ENCODE results near the gene ADARB2. TPM values are rescaled to one million over a fixed set of nuclear protein-coding genes. Genes with fewer than 3 reads are reported as not detected.
"Not testable (repeated sequence)": the region's sequence is repeated elsewhere in the genome, so short reads cannot be mapped to it uniquely, and the experiment has no call there.

Gene ADARB2
- total and polyA plus RNA-seq, 11 donors, result 0.07 to 1.2 (median 0.28) TPM; not detected in 4

- H3K36me3 ChIP-seq, result no peaks in the 10 kb centered on the region
- ATAC-seq (no peak), DNase-seq (no peak)
- no peaks in the 10 kb centered on the region for H3K4me1 ChIP-seq
- H3K9me3 ChIP-seq, result peaks cover 0 to 3% (median 0%) of the 10 kb centered on the region in 12 donors
- H3K27ac ChIP-seq, result no peak overlapping the region
- no peak overlapping the region for H3K4me3 ChIP-seq
- intact Hi-C loops (cut with DNase I), result no loop called here
- H3K27me3 ChIP-seq, result no peaks in the 10 kb centered on the region
- 82 to 88% (median 84%) methylated on average over 11 of the region's 11 CpGs for WGBS, 4 donors
- TF ChIP-seq POLR2A (IDR thresholded peaks at IDR 0.05) (no peak), CTCF (IDR thresholded peaks at IDR 0.05) (no peak)
These were observed 41.1 kb upstream of the ADARB2 start for GRCh38 chr10:1778375-1778969.

- Histone ChIP-seq H3K27me3 (no peaks in the 10 kb centered on the region), H3K4me1 (no peaks in the 10 kb centered on the region), H3K4me3 (no peak overlapping the region), H3K36me3 (no peaks in the 10 kb centered on the region), H3K9me3 (no peaks in the 10 kb centered on the region), H3K27ac (no peak overlapping the region)
- WGBS, 4 donors, result 87 to 93% (median 88%) methylated on average over 14 of the region's 14 CpGs
- DNase-seq (no peak), ATAC-seq (no peak)
- intact Hi-C loops (cut with DNase I), result no loop called here
- TF ChIP-seq POLR2A (IDR thresholded peaks at IDR 0.05) (no peak), CTCF (IDR thresholded peaks at IDR 0.05) (no peak)
These were observed 38.9 kb upstream of the ADARB2 start for GRCh38 chr10:1776127-1776662.

GRCh38 chr10:1774796-1775195 lies 37.5 kb upstream of the ADARB2 start:
- Histone ChIP-seq H3K27me3 (no peaks in the 10 kb centered on the region), H3K27ac (no peak overlapping the region), H3K9me3 (no peaks in the 10 kb centered on the region), H3K36me3 (no peaks in the 10 kb centered on the region), H3K4me1 (no peaks in the 10 kb centered on the region), H3K4me3 (no peak overlapping the region)
- TF ChIP-seq POLR2A (IDR thresholded peaks at IDR 0.05) (no peak), CTCF (IDR thresholded peaks at IDR 0.05) (no peak)
- DNase-seq (no peak), ATAC-seq (no peak)
- 22 to 40% (median 30%) methylated on average over 5 of the region's 5 CpGs for WGBS, 4 donors
- intact Hi-C loops (cut with DNase I), result no loop called here

DNA sequence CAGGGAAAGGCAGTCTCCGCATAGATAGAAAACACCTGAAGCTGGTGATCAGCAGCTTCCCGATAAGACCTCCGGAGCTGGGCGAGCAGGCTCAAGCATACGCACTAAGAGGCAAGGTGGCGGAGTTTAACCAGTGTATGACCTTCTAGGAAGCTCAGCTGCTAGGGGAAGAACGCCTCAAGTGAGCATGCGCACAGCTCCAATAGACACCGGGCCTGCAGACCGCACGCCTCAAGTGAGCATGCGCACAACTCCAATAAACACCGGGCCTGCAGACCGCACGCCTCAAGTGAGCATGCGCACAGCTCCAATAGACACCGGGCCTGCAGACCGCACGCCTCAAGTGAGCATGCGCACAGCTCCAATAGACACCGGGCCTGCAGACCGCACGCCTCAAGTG lies 35.9 kb upstream of the ADARB2 start:
- H3K27me3 ChIP-seq; H3K9me3 ChIP-seq; H3K36me3 ChIP-seq; ATAC-seq; H3K27ac ChIP-seq; intact Hi-C loops (cut with DNase I); H3K4me1 ChIP-seq; DNase-seq; H3K4me3 ChIP-seq: not testable (repeated sequence)
- WGBS, 4 donors, result 77 to 93% (median 86%) methylated on average over 8 to 23 of the region's 23 CpGs

DNA sequence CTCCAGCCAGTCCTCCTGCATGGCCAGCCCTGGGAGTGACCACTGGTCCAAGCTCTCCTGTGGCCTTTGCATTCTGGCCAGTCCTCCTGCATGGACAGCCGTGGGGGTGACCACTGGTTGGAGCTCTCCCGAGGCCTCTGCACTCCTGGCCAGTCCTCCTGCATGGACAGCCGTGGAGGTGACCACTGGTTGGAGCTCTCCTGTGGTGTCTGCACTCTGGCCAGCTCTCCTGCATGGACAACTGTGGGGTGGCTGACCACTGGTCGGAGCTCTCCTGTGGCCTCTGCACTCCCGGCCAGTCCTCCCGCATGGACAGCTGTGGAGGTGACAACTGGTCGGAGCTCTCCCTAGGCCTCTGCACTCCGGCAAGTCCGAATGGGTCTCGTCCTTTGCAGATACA lies 28.7 kb upstream of the ADARB2 start:
- no peak for TF ChIP-seq POLR2A (IDR thresholded peaks at IDR 0.05)
- TF ChIP-seq CTCF (IDR thresholded peaks at IDR 0.05), result no peak
- H3K36me3 ChIP-seq, result no peaks in the 10 kb centered on the region
- 79 to 83% (median 82%) methylated on average over 9 to 10 of the region's 10 CpGs for WGBS, 4 donors
- peaks cover 0 to under 1% (median 0%) of the 10 kb centered on the region in 12 donors for H3K9me3 ChIP-seq
- no peaks in the 10 kb centered on the region for H3K27me3 ChIP-seq
- DNase-seq (no peak), ATAC-seq (no peak)
- H3K4me1 ChIP-seq, result no peaks in the 10 kb centered on the region
- no peak overlapping the region for H3K27ac ChIP-seq
- intact Hi-C loops (cut with DNase I), result no loop called here
- no peak overlapping the region for H3K4me3 ChIP-seq
